ENCODE measurements around the gene NUDT8. TPM values are rescaled to one million over a fixed set of nuclear protein-coding genes. Genes with fewer than 3 reads are reported as not detected.

The NUDT8 gene
- polyA plus RNA-seq, 1 of the 3 experiments (the other 2 are of a cell fraction): 2.7 TPM

DNA sequence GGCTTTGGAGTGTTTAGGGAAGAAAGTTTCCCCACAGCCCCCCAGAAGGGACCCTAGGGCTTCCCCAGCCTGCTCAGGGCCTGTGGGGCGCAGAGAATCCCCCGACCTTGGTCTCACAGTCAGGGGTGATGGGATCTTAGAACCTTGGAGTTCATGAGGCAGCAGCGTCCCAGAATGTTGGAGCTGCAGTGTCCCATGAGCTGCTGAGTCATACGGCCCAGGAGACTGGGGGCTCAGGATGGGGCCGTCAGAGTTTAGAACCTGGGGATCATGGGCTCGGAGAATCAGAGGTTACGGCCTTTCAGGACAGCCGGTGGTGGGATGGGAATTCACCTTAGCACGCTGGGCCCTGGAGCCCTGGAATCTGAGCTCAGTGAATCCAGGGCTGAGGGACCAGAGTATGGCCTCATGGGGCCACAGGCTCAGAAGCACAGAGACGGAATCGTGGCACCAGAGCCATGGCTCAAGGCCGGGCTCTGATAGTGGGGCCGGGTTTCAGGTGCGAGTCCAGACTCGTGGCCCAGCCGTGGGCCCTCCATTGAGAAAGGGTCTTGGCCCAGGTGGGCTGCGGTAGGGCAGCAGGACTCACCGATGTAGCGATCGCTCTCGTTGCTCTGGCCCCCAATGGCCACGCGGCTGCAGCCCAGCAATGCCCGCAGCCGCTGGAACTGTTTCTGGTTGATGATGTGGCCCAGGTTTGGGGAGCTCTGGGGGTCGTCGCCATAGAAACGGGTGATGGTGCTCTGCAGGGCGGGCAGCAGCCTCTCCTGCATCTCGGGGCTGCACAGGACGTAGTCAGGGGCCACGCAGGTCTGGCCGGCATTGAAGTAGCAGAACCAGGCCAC lies 35.2 kb upstream of the NUDT8 start (continued):
- TF ChIP-seq, protein P1, sequence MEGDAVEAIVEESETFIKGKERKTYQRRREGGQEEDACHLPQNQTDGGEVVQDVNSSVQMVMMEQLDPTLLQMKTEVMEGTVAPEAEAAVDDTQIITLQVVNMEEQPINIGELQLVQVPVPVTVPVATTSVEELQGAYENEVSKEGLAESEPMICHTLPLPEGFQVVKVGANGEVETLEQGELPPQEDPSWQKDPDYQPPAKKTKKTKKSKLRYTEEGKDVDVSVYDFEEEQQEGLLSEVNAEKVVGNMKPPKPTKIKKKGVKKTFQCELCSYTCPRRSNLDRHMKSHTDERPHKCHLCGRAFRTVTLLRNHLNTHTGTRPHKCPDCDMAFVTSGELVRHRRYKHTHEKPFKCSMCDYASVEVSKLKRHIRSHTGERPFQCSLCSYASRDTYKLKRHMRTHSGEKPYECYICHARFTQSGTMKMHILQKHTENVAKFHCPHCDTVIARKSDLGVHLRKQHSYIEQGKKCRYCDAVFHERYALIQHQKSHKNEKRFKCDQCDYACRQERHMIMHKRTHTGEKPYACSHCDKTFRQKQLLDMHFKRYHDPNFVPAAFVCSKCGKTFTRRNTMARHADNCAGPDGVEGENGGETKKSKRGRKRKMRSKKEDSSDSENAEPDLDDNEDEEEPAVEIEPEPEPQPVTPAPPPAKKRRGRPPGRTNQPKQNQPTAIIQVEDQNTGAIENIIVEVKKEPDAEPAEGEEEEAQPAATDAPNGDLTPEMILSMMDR (IDR thresholded peaks at IDR 0.05): no peak
- no peak for TF ChIP-seq RCOR1 (IDR thresholded peaks at IDR 0.05; ENCODE audit: low read length)
- TF ChIP-seq FOXM1 (IDR thresholded peaks at IDR 0.05; ENCODE audit: low read depth): no peak
- no peak for TF ChIP-seq IRF3 (IDR thresholded peaks at IDR 0.05; ENCODE audit: low read depth, low read length)
- TF ChIP-seq TAF1 (IDR thresholded peaks at IDR 0.05; ENCODE audit: borderline replicate concordance, low read depth, low read length): no peak

DNA sequence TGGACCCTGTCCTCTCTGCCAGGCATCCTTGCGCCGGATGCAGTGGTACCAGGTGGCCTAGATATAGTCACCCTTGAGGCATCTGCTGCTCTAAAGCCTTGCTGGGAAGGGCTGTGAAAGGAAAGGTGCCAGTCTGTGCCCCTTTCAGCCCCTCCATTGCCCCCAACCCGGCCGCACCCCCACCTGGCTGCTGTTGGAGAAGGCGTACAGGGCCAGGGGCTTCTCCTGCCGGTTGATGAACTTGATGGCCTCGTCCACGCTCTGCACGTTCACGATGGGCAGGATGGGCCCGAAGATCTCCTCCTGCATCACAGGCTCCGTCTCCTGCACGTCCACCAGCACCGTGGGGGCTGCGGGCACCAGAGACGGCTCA lies 34.5 kb upstream of the NUDT8 start:
- DNase-seq: no peak
- H3K79me2 ChIP-seq (ENCODE audit: insufficient read depth): no peaks in the 10 kb centered on the region

More for the DNA sequence above, 34.5 kb upstream of the NUDT8 start:
- Histone ChIP-seq H3K9ac (no peak overlapping the region), H2AFZ (ENCODE audit: low read depth) (no peak overlapping the region), H3K27me3 (ENCODE audit: insufficient read depth) (peaks cover 5% of the 10 kb centered on the region; the same call in 1 of the 2 replicates), H3K9me2 (no peaks in the 10 kb centered on the region), H3K9me3 (no peaks in the 10 kb centered on the region), H3K4me1 (ENCODE audit: control insufficient read depth in 1 of 2, insufficient read depth in 2 of 2, low read depth in 1 of 2, low read length in 1 of 2) (no peaks in the 10 kb centered on the region; a peak in 1 of 4 replicates), H3K4me3 (ENCODE audit: low read depth in 2 of 2, low read length in 1 of 2) (no peak overlapping the region), H3K36me3 (replicated peaks in 1 of 2; ENCODE audit: control insufficient read depth in 1 of 2, insufficient read depth in 2 of 2, low read length in 1 of 2) (no peaks in the 10 kb centered on the region), H3K4me2 (no peak overlapping the region), H4K20me1 (ENCODE audit: insufficient read depth) (no peaks in the 10 kb centered on the region), H3F3A (replicated peaks; ENCODE audit: insufficient read depth) (no peaks in the 10 kb centered on the region), H3K27ac (ENCODE audit: low read depth in 2 of 2, low read length in 1 of 2) (no peak overlapping the region)
- TF ChIP-seq TEAD4 (IDR thresholded peaks at IDR 0.05; ENCODE audit: borderline replicate concordance, insufficient read depth): no peak
- TF ChIP-seq NRF1 (IDR thresholded peaks at IDR 0.05; ENCODE audit: low read depth, low read length): no peak
- TF ChIP-seq, protein P2, sequence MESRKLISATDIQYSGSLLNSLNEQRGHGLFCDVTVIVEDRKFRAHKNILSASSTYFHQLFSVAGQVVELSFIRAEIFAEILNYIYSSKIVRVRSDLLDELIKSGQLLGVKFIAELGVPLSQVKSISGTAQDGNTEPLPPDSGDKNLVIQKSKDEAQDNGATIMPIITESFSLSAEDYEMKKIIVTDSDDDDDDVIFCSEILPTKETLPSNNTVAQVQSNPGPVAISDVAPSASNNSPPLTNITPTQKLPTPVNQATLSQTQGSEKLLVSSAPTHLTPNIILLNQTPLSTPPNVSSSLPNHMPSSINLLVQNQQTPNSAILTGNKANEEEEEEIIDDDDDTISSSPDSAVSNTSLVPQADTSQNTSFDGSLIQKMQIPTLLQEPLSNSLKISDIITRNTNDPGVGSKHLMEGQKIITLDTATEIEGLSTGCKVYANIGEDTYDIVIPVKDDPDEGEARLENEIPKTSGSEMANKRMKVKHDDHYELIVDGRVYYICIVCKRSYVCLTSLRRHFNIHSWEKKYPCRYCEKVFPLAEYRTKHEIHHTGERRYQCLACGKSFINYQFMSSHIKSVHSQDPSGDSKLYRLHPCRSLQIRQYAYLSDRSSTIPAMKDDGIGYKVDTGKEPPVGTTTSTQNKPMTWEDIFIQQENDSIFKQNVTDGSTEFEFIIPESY (IDR thresholded peaks at IDR 0.05; ENCODE audit: borderline replicate concordance, low read depth): no peak
- TF ChIP-seq MXI1 (IDR thresholded peaks at IDR 0.05; ENCODE audit: low read depth, low read length): no peak
- TF ChIP-seq POLR2AphosphoS5 (IDR thresholded peaks at IDR 0.05; ENCODE audit: low read depth, low read length): no peak
- TF ChIP-seq EP300 (IDR thresholded peaks at IDR 0.05; ENCODE audit: borderline replicate concordance in 1 of 2, low read depth in 1 of 2, low read length in 1 of 2): no peak
- no peak for TF ChIP-seq ELF1 (IDR thresholded peaks at IDR 0.05)
- 75% methylated on average over 11 of the region's 16 CpGs for WGBS (ENCODE audit: low lambda C conversion rate)
- ChIA-PET CTCF (no interaction called here), POLR2A (no interaction called here)

Data from SK-N-SH (cell line).